ENCODE results near the gene FGF22. TPM values are rescaled to one million over a fixed set of nuclear protein-coding genes. Genes with fewer than 3 reads are reported as not detected.

FGF22 gene
- total and polyA plus RNA-seq, 2 of the 4 experiments (the other 2 are of a cell fraction): 0.14 TPM; not detected in 1

GRCh38 chr19:623175-623916 is 16.3 kb upstream of the FGF22 start:
- H2BK15ac ChIP-seq (ENCODE audit: low read depth, low read length): no peak overlapping the region
- H2BK20ac ChIP-seq (ENCODE audit: low read depth, low read length): no peak overlapping the region
- H2AFZ ChIP-seq (replicated peaks; ENCODE audit: low read length, poor library complexity): no peak overlapping the region
- no peak overlapping the region for H3K56ac ChIP-seq (ENCODE audit: extremely low read depth, insufficient read depth, low read length)
- DNase-seq: no peak
- dilution Hi-C loops (cut with HindIII; ENCODE audit: low sequenced_read_pairs, unreplicated experiment) (no loop called here), in situ Hi-C loops (cut with MboI; ENCODE audit: low sequenced_read_pairs) (no loop called here), intact Hi-C loops (cut with micrococcal nuclease) (no loop called here)
- H3K9me1 ChIP-seq (ENCODE audit: insufficient read depth, low read length): no peaks in the 10 kb centered on the region
- H4K8ac ChIP-seq (ENCODE audit: low read depth in 2 of 2, low read length in 2 of 2): no peak overlapping the region
- no peak overlapping the region for H3K14ac ChIP-seq (replicated peaks; ENCODE audit: low read depth, low read length)
- H3K23ac ChIP-seq (ENCODE audit: low read depth, low read length): no peak overlapping the region
- no peak overlapping the region for H3K4me3 ChIP-seq (ENCODE audit: insufficient read depth, low read depth, low read length)
- CTCF ChIA-PET: no interaction called here
- peaks cover 3% of the 10 kb centered on the region for H4K20me1 ChIP-seq (ENCODE audit: insufficient read depth, low read length)
- peaks cover 36% of the 10 kb centered on the region for H3K36me3 ChIP-seq (ENCODE audit: control insufficient read depth, insufficient read depth, low read length)
- no peaks in the 10 kb centered on the region for H3K9me3 ChIP-seq (ENCODE audit: control insufficient read depth, insufficient read depth, low read length)
- no peak overlapping the region for H2BK120ac ChIP-seq (ENCODE audit: low read depth, low read length)
- no peak overlapping the region for H3K27ac ChIP-seq (ENCODE audit: insufficient read depth, low read length)
- 93% methylated on average over 31 of the region's 44 CpGs; no CpG with 5 or more reads in 1 of the 2 experiments for WGBS, 2 experiments (ENCODE audit: extremely low coverage in 2 of 2, insufficient read length in 1 of 2)
- ATAC-seq (ENCODE audit: low read depth): no peak
- peak overlapping the region; percentile 16; the same call in 1 of the 2 replicates for H2AK5ac ChIP-seq (ENCODE audit: low read depth, low read length)
- H3K4me1 ChIP-seq (ENCODE audit: control insufficient read depth, insufficient read depth, low read length): no peaks in the 10 kb centered on the region
- H3K4me2 ChIP-seq (ENCODE audit: low read depth, low read length): no peak overlapping the region
- no peak overlapping the region for H3K18ac ChIP-seq (ENCODE audit: low read depth, low read length)
- H3K4ac ChIP-seq (ENCODE audit: low read depth, low read length): no peak overlapping the region
- no peaks in the 10 kb centered on the region for H3K27me3 ChIP-seq (ENCODE audit: control insufficient read depth, insufficient read depth, low read length)
- no peak overlapping the region for H2BK5ac ChIP-seq (ENCODE audit: low read depth, low read length, poor library complexity, severe bottlenecking)
- H3K9ac ChIP-seq (ENCODE audit: low read depth, low read length): no peak overlapping the region
- H3K79me1 ChIP-seq (ENCODE audit: low read depth in 1 of 2, low read length in 2 of 2): peaks cover 0 to 5% of the 10 kb centered on the region in 2 experiments; a peak in 1 of 4 replicates
- BruUV-seq (replicated peaks): no TSS peak
- H4K91ac ChIP-seq (ENCODE audit: insufficient read depth, low read depth, low read length): no peak overlapping the region
- POLR2A ChIA-PET (ENCODE audit: unreplicated experiment): no interaction called here
- TF ChIP-seq MAZ (IDR thresholded peaks at IDR 0.05; ENCODE audit: borderline replicate concordance, low read depth, low read length) (no peak), POLR2A (IDR thresholded peaks at IDR 0.05; ENCODE audit: low read depth, low read length) (no peak), CEBPB (IDR thresholded peaks at IDR 0.05; ENCODE audit: low read depth, low read length) (no peak), MXI1 (IDR thresholded peaks at IDR 0.05; ENCODE audit: borderline replicate concordance, low read depth, low read length) (no peak), MAFK (IDR thresholded peaks at IDR 0.05; ENCODE audit: low read depth, low read length) (no peak), RAD21 (IDR thresholded peaks at IDR 0.05; ENCODE audit: low read length) (no peak), NFE2L2 (IDR thresholded peaks at IDR 0.05; ENCODE audit: low read depth, low read length) (no peak), RCOR1 (IDR thresholded peaks at IDR 0.05; ENCODE audit: insufficient replicate concordance, low read length) (no peak), CHD1 (IDR thresholded peaks at IDR 0.05; ENCODE audit: low read depth, low read length) (no peak), FOS (IDR thresholded peaks at IDR 0.05; ENCODE audit: low read depth, low read length) (no peak), RFX5 (IDR thresholded peaks at IDR 0.05; ENCODE audit: low read depth, low read length) (no peak), BHLHE40 (IDR thresholded peaks at IDR 0.05; ENCODE audit: low read depth, low read length) (no peak), ELK1 (IDR thresholded peaks at IDR 0.05; ENCODE audit: borderline replicate concordance, low read depth, low read length) (no peak), SMC3 (IDR thresholded peaks at IDR 0.05; ENCODE audit: low read depth, low read length) (no peak)
- TF ChIP-seq, protein P1, sequence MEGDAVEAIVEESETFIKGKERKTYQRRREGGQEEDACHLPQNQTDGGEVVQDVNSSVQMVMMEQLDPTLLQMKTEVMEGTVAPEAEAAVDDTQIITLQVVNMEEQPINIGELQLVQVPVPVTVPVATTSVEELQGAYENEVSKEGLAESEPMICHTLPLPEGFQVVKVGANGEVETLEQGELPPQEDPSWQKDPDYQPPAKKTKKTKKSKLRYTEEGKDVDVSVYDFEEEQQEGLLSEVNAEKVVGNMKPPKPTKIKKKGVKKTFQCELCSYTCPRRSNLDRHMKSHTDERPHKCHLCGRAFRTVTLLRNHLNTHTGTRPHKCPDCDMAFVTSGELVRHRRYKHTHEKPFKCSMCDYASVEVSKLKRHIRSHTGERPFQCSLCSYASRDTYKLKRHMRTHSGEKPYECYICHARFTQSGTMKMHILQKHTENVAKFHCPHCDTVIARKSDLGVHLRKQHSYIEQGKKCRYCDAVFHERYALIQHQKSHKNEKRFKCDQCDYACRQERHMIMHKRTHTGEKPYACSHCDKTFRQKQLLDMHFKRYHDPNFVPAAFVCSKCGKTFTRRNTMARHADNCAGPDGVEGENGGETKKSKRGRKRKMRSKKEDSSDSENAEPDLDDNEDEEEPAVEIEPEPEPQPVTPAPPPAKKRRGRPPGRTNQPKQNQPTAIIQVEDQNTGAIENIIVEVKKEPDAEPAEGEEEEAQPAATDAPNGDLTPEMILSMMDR (conservative IDR thresholded peaks at IDR 0.05; ENCODE audit: low read depth, low read length): no peak
- TF ChIP-seq, protein P2, sequence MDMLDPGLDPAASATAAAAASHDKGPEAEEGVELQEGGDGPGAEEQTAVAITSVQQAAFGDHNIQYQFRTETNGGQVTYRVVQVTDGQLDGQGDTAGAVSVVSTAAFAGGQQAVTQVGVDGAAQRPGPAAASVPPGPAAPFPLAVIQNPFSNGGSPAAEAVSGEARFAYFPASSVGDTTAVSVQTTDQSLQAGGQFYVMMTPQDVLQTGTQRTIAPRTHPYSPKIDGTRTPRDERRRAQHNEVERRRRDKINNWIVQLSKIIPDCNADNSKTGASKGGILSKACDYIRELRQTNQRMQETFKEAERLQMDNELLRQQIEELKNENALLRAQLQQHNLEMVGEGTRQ (IDR thresholded peaks at IDR 0.05; ENCODE audit: low read depth, low read length): no peak
- H4K5ac ChIP-seq (ENCODE audit: low read depth, low read length): no peak overlapping the region
- H2AK9ac ChIP-seq (replicated peaks; ENCODE audit: low read depth, low read length, poor library complexity): no peak overlapping the region

Measured in IMR-90 (cell line).